ENCODE measurements around the gene ZNF518B. TPM values are rescaled to one million over a fixed set of nuclear protein-coding genes. Genes with fewer than 3 reads are reported as not detected.

ZNF518B gene
- total and polyA plus RNA-seq, 12 donors = 2.6 to 45.1 (median 20.3) TPM

GRCh38 chr4:10413177-10413576 lies 44.0 kb downstream of the ZNF518B start:
- H3K27me3 ChIP-seq = no peaks in the 10 kb centered on the region
- H3K4me3 ChIP-seq = no peak overlapping the region
- 28 to 45% (median 35%) methylated on average over 2 of the region's 2 CpGs for WGBS, 4 donors
- DNase-seq = no peak
- TF ChIP-seq POLR2A (IDR thresholded peaks at IDR 0.05) = no peak
- TF ChIP-seq, protein P1, sequence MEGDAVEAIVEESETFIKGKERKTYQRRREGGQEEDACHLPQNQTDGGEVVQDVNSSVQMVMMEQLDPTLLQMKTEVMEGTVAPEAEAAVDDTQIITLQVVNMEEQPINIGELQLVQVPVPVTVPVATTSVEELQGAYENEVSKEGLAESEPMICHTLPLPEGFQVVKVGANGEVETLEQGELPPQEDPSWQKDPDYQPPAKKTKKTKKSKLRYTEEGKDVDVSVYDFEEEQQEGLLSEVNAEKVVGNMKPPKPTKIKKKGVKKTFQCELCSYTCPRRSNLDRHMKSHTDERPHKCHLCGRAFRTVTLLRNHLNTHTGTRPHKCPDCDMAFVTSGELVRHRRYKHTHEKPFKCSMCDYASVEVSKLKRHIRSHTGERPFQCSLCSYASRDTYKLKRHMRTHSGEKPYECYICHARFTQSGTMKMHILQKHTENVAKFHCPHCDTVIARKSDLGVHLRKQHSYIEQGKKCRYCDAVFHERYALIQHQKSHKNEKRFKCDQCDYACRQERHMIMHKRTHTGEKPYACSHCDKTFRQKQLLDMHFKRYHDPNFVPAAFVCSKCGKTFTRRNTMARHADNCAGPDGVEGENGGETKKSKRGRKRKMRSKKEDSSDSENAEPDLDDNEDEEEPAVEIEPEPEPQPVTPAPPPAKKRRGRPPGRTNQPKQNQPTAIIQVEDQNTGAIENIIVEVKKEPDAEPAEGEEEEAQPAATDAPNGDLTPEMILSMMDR (IDR thresholded peaks at IDR 0.05) = no peak
- H3K36me3 ChIP-seq (replicated peaks in 1 of 2) = no peaks in the 10 kb centered on the region
- H3K27ac ChIP-seq = no peak overlapping the region
- H3K9me3 ChIP-seq (replicated peaks in 1 of 3) = no peaks in the 10 kb centered on the region
- intact Hi-C loops (cut with DNase I) = no loop called here
- peaks cover 0 to 3% of the 10 kb centered on the region in 2 donors for H3K4me1 ChIP-seq (replicated peaks in 1 of 2)

DNA sequence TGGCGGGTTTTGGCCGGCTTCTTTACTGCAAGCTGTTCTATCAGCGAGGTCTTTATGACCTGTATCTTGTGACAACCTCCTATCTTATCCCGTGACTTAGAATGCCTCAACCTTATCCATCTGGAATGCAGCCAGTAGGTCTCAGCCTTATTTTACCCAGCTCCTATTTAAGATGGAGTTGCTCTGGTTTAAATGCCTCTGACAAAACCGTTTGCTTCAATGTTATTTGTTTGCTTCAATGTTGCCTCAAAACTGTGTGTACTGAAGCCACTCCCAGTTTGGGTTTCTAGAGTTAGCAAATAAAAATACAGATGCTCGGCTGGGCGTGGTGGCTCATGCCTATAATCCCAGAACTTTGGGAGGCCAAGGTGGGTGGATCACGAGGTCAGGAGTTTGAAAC lies 51.6 kb downstream of the ZNF518B start:
- intact Hi-C loops (cut with DNase I) = loop anchor here (5.0 to 10.0 kb wide), 2 partner anchors 243 to 251 kb away; no protein-coding TSS in a partner anchor
- 77 to 84% (median 82%) methylated on average over 8 of the region's 8 CpGs for WGBS, 4 donors
- TF ChIP-seq, protein P1 (IDR thresholded peaks at IDR 0.05) = no peak
- no peak for TF ChIP-seq POLR2A (IDR thresholded peaks at IDR 0.05)
- H3K27ac ChIP-seq = no peak overlapping the region
- DNase-seq = no peak
- H3K4me1 ChIP-seq (replicated peaks in 1 of 2) = no peaks in the 10 kb centered on the region
- H3K36me3 ChIP-seq (replicated peaks in 1 of 2) = no peaks in the 10 kb centered on the region
- H3K9me3 ChIP-seq (replicated peaks in 1 of 3) = no peaks in the 10 kb centered on the region
- no peaks in the 10 kb centered on the region for H3K27me3 ChIP-seq
- H3K4me3 ChIP-seq = no peak overlapping the region

DNA sequence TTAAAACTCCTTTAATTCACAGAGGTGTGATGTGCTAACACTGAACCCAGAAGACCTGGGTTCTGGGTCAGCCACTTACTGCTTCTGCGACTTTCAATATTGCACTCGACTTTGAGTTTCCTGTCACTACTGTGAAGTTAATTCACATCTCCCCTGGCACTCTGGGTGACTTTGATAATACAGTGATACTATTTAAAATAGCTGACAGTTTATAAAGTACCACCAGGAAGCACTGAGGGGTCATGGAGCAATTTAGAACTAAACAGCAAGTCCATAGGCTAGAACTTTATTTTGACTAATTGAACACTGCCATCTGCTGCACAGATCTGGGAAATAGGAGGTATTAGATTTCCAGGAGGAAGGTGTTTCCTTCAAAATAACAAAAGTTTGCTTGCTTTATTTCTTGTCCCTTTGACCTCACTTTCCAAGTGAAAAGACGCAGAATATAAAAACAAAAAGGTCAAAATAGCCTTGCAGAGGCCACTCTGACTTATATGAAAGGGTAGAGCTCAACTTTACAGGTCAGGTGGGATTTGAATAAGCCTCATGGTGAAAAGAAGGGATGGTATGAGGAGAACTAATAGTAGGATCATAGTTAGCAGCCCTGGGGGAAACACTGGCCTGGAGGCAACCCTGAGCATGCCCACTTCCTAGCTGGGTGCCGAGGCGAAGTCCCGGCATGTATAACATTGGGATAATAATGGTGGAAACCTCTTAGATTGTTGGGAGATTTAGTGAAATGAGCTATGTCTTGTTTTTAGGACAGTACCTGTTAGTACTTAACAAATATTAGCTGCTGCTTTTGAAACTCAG lies 53.4 kb downstream of the ZNF518B start:
- Histone ChIP-seq H3K4me3 (no peak overlapping the region), H3K4me1 (replicated peaks in 1 of 2) (no peaks in the 10 kb centered on the region), H3K36me3 (replicated peaks in 1 of 2) (no peaks in the 10 kb centered on the region), H3K27me3 (no peaks in the 10 kb centered on the region), H3K27ac (no peak overlapping the region), H3K9me3 (replicated peaks in 1 of 3) (no peaks in the 10 kb centered on the region)
- intact Hi-C loops (cut with DNase I) = loop anchor here in 1 of 2 donors (10.0 kb wide), 1 partner anchor 249 kb away; no protein-coding TSS in a partner anchor
- 62 to 74% (median 69%) methylated on average over 6 of the region's 6 CpGs for WGBS, 4 donors
- no peak for TF ChIP-seq POLR2A (IDR thresholded peaks at IDR 0.05)
- TF ChIP-seq, protein P1 (IDR thresholded peaks at IDR 0.05) = peak; percentile 30 to 52 (median 48)
- peak in 2 of 7 donors; percentile 16 to 25 for DNase-seq

DNA sequence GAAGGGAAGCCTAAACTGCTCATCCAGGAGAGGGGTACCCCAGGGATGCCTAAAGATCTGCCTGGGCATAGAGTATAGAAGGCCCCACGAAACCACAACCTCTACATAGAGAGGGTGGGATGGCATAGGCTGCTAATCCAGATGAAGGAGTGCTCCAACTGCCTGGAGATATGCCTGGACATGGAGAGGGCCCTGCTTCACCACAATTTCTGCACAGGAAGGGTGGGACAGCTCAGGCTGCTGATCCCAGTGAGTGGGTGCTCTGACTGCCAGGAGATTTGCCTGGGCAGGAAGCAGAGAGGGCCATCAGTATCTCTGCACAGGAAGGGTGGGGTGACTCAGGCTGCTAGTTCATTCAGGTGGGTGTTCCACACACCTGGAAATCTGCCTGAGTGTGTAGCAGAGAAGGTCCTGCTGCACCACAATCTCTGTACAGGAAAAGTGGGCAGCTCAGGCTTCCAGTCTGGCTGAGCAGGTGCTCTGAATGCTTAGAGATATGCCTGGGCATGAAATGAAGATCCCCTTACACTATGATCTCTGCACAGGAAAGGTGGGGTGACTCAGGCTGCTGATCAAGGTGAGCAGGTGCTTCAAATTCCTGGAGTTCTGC lies 61.1 kb downstream of the ZNF518B start:
- H3K4me3 ChIP-seq = no peak overlapping the region
- intact Hi-C loops (cut with DNase I) = no loop called here
- no peak overlapping the region for H3K27ac ChIP-seq
- TF ChIP-seq POLR2A (IDR thresholded peaks at IDR 0.05) = no peak
- TF ChIP-seq, protein P1 (IDR thresholded peaks at IDR 0.05) = no peak
- no peaks in the 10 kb centered on the region for H3K36me3 ChIP-seq (replicated peaks in 1 of 2)
- no peak for DNase-seq
- no peaks in the 10 kb centered on the region for H3K9me3 ChIP-seq (replicated peaks in 1 of 3)
- 85 to 89% methylated on average over 1 of the region's 1 CpG; no CpG with 5 or more reads in 2 of the 4 donors for WGBS, 4 donors
- H3K4me1 ChIP-seq (replicated peaks in 1 of 2) = no peaks in the 10 kb centered on the region
- no peaks in the 10 kb centered on the region for H3K27me3 ChIP-seq

All from adrenal gland (tissue), 12 donors.